Activated T-cell treated with anti-CD3 and anti-CD28 coated beads, Interleukin-2, amount 50 U/mL, for 4 hours (primary cell): ENCODE data around the gene KIAA1217. TPM values are rescaled to one million over a fixed set of nuclear protein-coding genes. Genes with fewer than 3 reads are reported as not detected.
"Not testable (repeated sequence)": the region's sequence is repeated elsewhere in the genome, so short reads cannot be mapped to it uniquely, and the experiment has no call there.

Experiments used
- ATAC-seq, 2 donors: fragments of 200-7000 bp; cut with Tn5 transposase; one replicate each; pipeline ENCODE4 v1.10.0; 2021
- DNase-seq: peaks from one replicate; pipeline ENCODE4 v3.0.0-alpha.2; 2020
- H3K27me3 Mint-ChIP-seq: one replicate; pipeline ENCODE4 v1.8.0; 2021; ENCODE audit warnings: low read depth, mixed read lengths
- H3K36me3 Mint-ChIP-seq: one replicate; pipeline ENCODE4 v1.8.0; 2022; ENCODE audit warnings: mixed read lengths; ENCODE audit not compliant: insufficient read depth
- H3K4me1 Mint-ChIP-seq: one replicate; pipeline ENCODE4 v1.8.0; 2021; ENCODE audit warnings: low read depth, mixed read lengths
- H3K4me3 Mint-ChIP-seq: one replicate; pipeline ENCODE4 v1.8.0; 2021; ENCODE audit warnings: mild to moderate bottlenecking, moderate library complexity, mixed read lengths
- H3K9me3 Mint-ChIP-seq: one replicate; pipeline ENCODE4 v1.8.0; 2021; ENCODE audit warnings: mixed read lengths
- total RNA-seq, 3 donors: library from RNA; stranded (reverse); gene quantifications; one replicate each; pipeline ENCODE4 v1.2.1, GENCODE V29; 2021

KIAA1217 gene
- total RNA-seq, 3 donors from 2014 or later = 0.20 to 0.87 (median 0.50) TPM

GRCh38 chr10:24341371-24341770 is 132.4 kb downstream of the KIAA1217 start:
- Mint-ChIP-seq H3K4me1 (no peaks in the 10 kb centered on the region), H3K4me3 (no peak overlapping the region), H3K9me3 (no peaks in the 10 kb centered on the region), H3K27me3 (peaks cover 2% of the 10 kb centered on the region), H3K36me3 (no peaks in the 10 kb centered on the region)
- DNase-seq (no peak), ATAC-seq (no peak)

- Mint-ChIP-seq H3K4me3 (no peak overlapping the region), H3K27me3 (peaks cover 2% of the 10 kb centered on the region), H3K4me1 (no peaks in the 10 kb centered on the region), H3K9me3 (no peaks in the 10 kb centered on the region), H3K36me3 (no peaks in the 10 kb centered on the region)
- DNase-seq (no peak), ATAC-seq (no peak)
Observed at GRCh38 chr10:24341897-24342296, 133.0 kb downstream of the KIAA1217 start.

- no peak overlapping the region for H3K4me3 Mint-ChIP-seq
- H3K4me1 Mint-ChIP-seq = no peaks in the 10 kb centered on the region
- H3K27me3 Mint-ChIP-seq = peaks cover 2% of the 10 kb centered on the region
- ATAC-seq (no peak), DNase-seq (no peak)
- H3K9me3 Mint-ChIP-seq = no peaks in the 10 kb centered on the region
- no peaks in the 10 kb centered on the region for H3K36me3 Mint-ChIP-seq
Observed at GRCh38 chr10:24343686-24344085, 134.7 kb downstream of the KIAA1217 start.

DNA sequence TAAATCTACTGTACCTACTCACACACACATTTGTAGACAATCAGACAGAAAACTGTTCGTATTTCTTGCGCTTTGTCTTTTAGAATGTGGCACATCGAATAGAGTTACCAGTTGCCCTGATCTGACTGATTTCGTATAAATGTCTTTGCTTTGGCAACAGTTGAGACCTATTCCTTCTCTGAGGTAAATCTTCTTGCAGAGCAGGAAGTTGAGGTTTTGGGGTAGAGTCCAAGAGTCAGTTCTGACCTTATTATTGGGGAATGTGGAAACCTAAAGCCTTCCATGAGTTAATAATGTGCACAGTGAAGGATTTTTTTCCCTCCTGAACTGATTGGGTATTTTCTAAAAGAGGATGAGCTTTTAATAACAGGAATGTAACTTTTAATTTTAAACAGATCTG is 135.3 kb downstream of the KIAA1217 start:
- peaks cover 2% of the 10 kb centered on the region for H3K27me3 Mint-ChIP-seq
- H3K4me3 Mint-ChIP-seq = no peak overlapping the region
- DNase-seq (no peak), ATAC-seq (no peak)
- H3K4me1 Mint-ChIP-seq = no peaks in the 10 kb centered on the region
- no peaks in the 10 kb centered on the region for H3K9me3 Mint-ChIP-seq
- no peaks in the 10 kb centered on the region for H3K36me3 Mint-ChIP-seq

GRCh38 chr10:24344695-24345463 is 135.9 kb downstream of the KIAA1217 start:
- Mint-ChIP-seq H3K9me3 (no peaks in the 10 kb centered on the region), H3K4me1 (no peaks in the 10 kb centered on the region), H3K27me3 (peaks cover 2% of the 10 kb centered on the region), H3K4me3 (no peak overlapping the region), H3K36me3 (no peaks in the 10 kb centered on the region)
- ATAC-seq (no peak), DNase-seq (no peak)

DNA sequence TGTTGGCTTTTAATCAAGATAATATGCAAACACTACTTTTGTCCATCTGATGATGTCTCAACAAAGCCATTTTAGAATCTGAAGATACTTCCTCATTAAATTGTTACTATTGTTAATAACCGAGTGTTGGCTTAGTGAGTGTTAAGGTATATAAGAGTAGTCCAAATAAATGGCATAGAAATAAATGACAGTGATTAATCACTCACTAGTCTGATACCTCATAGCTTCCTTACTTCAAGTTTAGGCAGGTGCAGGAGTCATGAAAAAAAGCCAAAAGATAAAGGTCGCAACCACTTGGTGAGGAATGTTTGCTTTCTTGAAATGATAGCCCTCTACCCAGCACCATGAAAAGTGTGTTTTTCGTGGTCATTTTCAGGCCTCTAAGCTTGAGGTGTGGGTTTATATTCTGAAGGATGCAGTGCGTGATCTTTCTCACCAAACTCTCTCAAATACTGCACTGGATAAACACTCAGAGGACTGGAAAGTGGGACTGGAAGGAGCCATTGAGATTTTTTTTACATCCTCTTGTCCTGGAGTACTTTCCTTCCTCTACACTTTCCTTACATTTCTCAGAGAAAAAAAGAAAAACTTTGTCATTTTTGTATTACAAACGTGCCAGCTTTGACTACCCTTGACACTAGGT is 138.1 kb downstream of the KIAA1217 start:
- no peak for ATAC-seq
- Mint-ChIP-seq H3K4me1 (no peaks in the 10 kb centered on the region), H3K9me3 (no peaks in the 10 kb centered on the region), H3K36me3 (no peaks in the 10 kb centered on the region), H3K27me3 (peaks cover 2% of the 10 kb centered on the region), H3K4me3 (no peak overlapping the region)
- no peak for DNase-seq

GRCh38 chr10:24349379-24350001 is 140.6 kb downstream of the KIAA1217 start:
- DNase-seq (no peak), ATAC-seq (no peak)
- Mint-ChIP-seq H3K36me3 (no peaks in the 10 kb centered on the region), H3K9me3 (no peaks in the 10 kb centered on the region), H3K4me1 (no peaks in the 10 kb centered on the region), H3K4me3 (no peak overlapping the region), H3K27me3 (no peaks in the 10 kb centered on the region)

DNA sequence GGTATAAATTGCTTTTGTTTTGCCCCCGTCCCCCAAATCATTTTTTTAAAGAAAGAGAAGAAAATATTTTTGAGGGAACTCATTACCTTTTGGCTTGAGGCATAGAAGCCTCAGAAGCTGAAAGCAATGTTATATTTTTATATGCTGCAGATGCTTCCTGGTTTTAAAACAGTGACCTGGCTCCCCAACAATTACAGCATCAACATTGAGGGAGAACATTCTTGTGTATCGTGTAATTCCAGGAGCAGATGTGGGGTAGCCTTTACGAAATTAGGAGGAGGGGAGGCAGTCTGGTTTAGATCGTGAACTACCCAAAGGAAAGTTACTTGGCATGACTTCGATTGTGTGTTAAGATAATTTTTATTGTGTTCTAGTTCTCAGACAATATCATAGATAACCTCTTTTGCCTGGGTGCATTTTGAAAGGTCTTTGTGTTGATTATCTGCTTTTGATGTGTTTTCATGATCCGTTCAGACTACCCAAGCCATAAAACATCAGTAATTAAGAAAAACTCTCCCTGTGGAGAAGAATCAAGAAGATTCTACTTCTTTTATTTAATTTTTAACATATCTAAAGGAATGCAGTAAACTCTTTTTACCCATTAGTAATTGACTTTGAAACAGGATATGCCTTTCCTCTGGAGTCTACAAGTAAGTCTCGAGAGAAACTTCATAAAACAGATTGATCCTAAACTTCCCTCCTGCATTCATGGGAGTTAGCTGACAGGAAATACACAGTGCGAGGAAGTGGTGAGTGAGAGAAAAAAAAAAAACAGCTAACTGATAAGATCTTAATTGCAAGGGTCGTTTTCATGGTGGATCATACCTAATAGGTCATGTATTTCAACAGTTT is 141.4 kb downstream of the KIAA1217 start:
- DNase-seq (no peak), ATAC-seq (no peak)
- Mint-ChIP-seq H3K27me3 (no peaks in the 10 kb centered on the region), H3K4me3 (no peak overlapping the region), H3K4me1 (no peaks in the 10 kb centered on the region), H3K36me3 (no peaks in the 10 kb centered on the region), H3K9me3 (no peaks in the 10 kb centered on the region)

DNA sequence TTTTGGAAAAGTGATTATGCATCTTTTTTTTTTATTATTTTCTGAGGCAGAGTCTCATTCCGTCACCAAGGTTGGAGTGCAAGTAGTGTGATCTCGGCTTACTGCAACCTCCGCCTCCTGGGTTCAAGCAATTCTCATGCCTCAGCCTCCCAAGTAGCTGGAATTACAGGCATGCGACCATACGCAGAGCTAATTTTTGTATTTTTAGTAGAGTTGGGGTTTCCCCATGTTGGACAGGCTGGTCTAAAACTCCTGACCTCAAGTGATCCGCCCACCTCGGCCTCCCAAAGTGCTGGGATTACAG is 141.9 kb downstream of the KIAA1217 start:
- not testable (repeated sequence) for H3K36me3 Mint-ChIP-seq, H3K4me3 Mint-ChIP-seq, H3K9me3 Mint-ChIP-seq, H3K4me1 Mint-ChIP-seq, ATAC-seq, DNase-seq, H3K27me3 Mint-ChIP-seq

- DNase-seq = no peak
Observed at GRCh38 chr10:24351961-24352360, 143.0 kb downstream of the KIAA1217 start.

DNA sequence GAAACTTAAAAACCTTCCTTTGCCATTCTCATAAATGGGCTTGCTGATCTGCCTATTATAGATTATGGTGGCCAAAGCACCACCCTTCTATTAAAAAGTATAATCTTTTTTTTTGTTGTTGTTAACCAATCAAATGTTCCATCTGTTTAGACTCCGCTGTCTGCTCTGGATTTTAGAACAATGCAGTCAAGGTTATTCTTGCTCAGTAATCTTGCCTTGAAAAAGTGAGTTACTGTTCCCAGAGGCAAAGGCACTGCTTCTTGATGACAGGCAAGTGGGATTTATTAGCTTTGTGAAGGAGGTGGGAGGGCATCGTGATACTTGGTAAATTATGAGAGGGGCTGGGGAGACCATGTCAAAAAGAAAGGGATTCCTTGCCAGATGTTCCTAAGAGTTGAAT is 143.5 kb downstream of the KIAA1217 start:
- Mint-ChIP-seq H3K4me1 (no peaks in the 10 kb centered on the region), H3K9me3 (no peaks in the 10 kb centered on the region), H3K4me3 (no peak overlapping the region), H3K27me3 (no peaks in the 10 kb centered on the region), H3K36me3 (no peaks in the 10 kb centered on the region)
- DNase-seq (no peak), ATAC-seq (no peak)

More at GRCh38 chr10:24351961-24352360, 143.0 kb downstream of the KIAA1217 start:
- no peaks in the 10 kb centered on the region for H3K4me1 Mint-ChIP-seq
- H3K27me3 Mint-ChIP-seq = no peaks in the 10 kb centered on the region
- no peak overlapping the region for H3K4me3 Mint-ChIP-seq
- no peak for ATAC-seq
- no peaks in the 10 kb centered on the region for H3K36me3 Mint-ChIP-seq
- no peaks in the 10 kb centered on the region for H3K9me3 Mint-ChIP-seq

GRCh38 chr10:24353319-24353718 is 144.4 kb downstream of the KIAA1217 start:
- no peaks in the 10 kb centered on the region for H3K4me1 Mint-ChIP-seq
- ATAC-seq (no peak), DNase-seq (no peak)
- no peaks in the 10 kb centered on the region for H3K36me3 Mint-ChIP-seq
- no peaks in the 10 kb centered on the region for H3K9me3 Mint-ChIP-seq
- no peak overlapping the region for H3K4me3 Mint-ChIP-seq
- no peaks in the 10 kb centered on the region for H3K27me3 Mint-ChIP-seq

DNA sequence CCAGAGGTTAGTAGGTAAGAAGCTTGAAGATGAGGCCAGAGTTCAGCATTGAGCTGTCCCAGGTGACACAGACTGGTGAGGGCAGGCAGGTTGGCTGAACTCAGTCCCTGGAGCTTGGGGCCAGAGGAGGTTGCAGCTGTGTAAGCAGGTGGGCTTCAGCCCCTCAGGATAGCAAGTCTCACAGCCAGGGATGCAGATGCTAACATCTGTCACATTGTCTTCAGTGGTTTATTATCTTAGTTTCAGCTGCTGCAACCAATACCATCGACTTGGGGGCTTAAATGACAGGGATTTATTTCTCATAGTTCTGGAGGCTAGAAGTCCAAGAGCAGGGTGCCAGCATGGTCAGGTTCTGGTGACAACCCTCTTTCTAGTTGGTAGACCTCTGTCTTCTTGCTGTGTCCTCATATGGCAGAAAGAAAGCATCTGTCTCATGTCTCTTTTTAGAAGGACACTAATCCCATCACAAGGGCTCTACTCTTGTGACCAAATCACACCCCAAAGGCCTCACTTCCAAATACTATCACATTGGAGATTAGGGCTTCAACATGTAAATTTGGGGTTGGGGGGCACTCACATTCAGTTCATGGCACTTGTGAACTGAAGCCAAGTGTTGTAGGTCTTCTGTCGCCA is 146.2 kb downstream of the KIAA1217 start:
- Mint-ChIP-seq H3K4me1 (no peaks in the 10 kb centered on the region), H3K36me3 (no peaks in the 10 kb centered on the region), H3K27me3 (no peaks in the 10 kb centered on the region), H3K4me3 (no peak overlapping the region), H3K9me3 (no peaks in the 10 kb centered on the region)
- DNase-seq (no peak), ATAC-seq (no peak)
